Bronchial epithelial cell (primary cell): Measurements from ENCODE around the gene KCNK15. TPM values are rescaled to one million over a fixed set of nuclear protein-coding genes. Genes with fewer than 3 reads are reported as not detected.

Experiments
- DNase-seq: peaks from one replicate; pipeline ENCODE4 v3.0.0-alpha.2; 2010; ENCODE audit warnings: low read depth
- FAIRE-seq: peaks from 2 replicates; lab custom pipeline; 2011; peaks lifted over from hg19 to GRCh38; lab: Jason Lieb, UNC
- H3K27me3 ChIP-seq: 2 replicates; pipeline ENCODE4 v1.5.1; 2011; ENCODE audit warnings: low read length; ENCODE audit not compliant: control insufficient read depth, insufficient read depth
- H3K36me3 ChIP-seq: 2 replicates; pipeline ENCODE4 v1.5.1; 2011; ENCODE audit warnings: low read length; ENCODE audit not compliant: control insufficient read depth, insufficient read depth
- H3K4me3 ChIP-seq: 2 replicates; pipeline ENCODE4 v1.5.1; 2011; ENCODE audit warnings: mild to moderate bottlenecking, low read depth, low read length, control low read depth
- total RNA-seq: library from RNA; depleted of rRNA; stranded (reverse); fragments of >200 nt; gene quantifications from 2 replicates; pipeline ENCODE4 v1.2.1, GENCODE V29; 2014
- TF ChIP-seq, protein P1 (sequence below): IDR thresholded peaks from 2 replicates; pipeline ENCODE4 v1.5.1; 2011; ENCODE audit warnings: mild to moderate bottlenecking, moderate library complexity, low read length, control low read depth, inconsistent platforms; ENCODE audit not compliant: insufficient read depth, severe bottlenecking

Gene KCNK15
- total RNA-seq, 1 donor from 2014 or later = under 0.01 TPM

DNA sequence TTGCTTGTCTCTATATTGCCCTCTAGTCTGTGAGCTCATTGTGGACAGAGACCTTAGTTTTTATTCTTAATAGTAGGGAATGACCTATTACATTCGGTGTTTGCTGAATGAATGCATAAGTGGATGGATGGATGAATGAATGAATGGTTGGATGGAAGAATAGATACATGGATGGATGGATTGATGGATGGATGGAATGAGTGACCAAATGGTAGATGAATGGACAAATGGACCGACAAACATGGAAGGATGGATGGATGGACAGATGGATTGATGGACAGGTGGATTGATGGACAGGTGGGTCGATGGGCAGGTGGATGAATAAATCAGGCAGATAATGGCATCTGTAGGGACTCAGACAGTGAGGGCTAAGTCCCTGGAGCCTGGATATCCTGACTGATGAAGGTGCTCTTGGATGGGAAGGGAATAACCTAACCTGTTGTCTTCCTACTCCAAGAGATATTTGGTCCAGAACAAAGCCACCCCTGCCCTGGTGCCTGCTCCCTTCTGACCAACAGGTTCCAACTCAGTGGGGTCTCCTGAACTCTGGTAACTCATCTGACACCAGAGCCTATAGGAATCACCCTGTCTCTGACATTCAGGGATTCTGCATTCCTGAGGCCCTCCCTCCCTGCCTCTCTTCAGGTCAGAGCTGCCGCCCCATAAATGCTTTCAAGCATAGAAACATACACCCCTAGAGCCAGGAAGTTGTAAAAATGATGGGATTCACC lies 40.1 kb upstream of the KCNK15 start:
- TF ChIP-seq, protein P1, sequence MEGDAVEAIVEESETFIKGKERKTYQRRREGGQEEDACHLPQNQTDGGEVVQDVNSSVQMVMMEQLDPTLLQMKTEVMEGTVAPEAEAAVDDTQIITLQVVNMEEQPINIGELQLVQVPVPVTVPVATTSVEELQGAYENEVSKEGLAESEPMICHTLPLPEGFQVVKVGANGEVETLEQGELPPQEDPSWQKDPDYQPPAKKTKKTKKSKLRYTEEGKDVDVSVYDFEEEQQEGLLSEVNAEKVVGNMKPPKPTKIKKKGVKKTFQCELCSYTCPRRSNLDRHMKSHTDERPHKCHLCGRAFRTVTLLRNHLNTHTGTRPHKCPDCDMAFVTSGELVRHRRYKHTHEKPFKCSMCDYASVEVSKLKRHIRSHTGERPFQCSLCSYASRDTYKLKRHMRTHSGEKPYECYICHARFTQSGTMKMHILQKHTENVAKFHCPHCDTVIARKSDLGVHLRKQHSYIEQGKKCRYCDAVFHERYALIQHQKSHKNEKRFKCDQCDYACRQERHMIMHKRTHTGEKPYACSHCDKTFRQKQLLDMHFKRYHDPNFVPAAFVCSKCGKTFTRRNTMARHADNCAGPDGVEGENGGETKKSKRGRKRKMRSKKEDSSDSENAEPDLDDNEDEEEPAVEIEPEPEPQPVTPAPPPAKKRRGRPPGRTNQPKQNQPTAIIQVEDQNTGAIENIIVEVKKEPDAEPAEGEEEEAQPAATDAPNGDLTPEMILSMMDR = no peak
- DNase-seq (no peak), FAIRE-seq (no peak)
- Histone ChIP-seq H3K27me3 (no peaks in the 10 kb centered on the region), H3K36me3 (no peaks in the 10 kb centered on the region), H3K4me3 (no peak overlapping the region)

DNA sequence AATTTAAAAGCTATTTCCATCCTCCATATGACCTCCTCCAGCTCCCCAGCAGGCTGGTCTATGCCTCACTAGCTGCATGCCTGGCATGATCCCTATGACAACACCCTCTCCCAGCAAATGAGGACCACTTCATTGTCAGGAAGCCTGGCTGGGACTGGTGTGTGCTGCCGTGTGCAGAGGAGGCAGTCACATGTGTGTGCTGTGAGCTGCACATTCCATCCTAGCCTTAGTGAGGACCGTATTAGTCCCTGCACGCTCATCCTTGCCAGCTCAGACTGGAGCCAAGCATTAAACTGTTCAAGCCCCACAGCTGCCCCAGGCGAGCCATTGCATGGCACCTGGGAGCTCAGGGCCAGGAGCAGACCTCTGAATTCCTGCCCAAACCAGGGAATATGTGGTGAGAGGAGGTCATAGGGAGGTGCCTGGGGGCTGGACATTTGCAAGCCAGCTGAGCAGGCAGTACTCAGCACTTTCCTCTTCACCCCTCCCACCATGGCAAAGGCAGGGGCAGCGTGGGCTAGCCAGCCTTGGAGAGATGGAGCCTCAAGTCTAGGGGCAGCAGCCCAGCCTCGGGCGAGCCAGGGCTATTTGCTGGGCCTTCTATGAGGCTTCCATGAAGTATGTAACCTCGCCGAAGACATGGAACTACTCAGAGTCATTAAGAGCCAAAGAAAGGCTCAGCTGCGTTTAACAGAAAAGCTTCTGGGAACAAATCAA lies 39.2 kb upstream of the KCNK15 start:
- H3K4me3 ChIP-seq = no peak overlapping the region
- FAIRE-seq (no peak), DNase-seq (peak; percentile 29)
- TF ChIP-seq, protein P1 = no peak
- H3K36me3 ChIP-seq = no peaks in the 10 kb centered on the region
- no peaks in the 10 kb centered on the region for H3K27me3 ChIP-seq

DNA sequence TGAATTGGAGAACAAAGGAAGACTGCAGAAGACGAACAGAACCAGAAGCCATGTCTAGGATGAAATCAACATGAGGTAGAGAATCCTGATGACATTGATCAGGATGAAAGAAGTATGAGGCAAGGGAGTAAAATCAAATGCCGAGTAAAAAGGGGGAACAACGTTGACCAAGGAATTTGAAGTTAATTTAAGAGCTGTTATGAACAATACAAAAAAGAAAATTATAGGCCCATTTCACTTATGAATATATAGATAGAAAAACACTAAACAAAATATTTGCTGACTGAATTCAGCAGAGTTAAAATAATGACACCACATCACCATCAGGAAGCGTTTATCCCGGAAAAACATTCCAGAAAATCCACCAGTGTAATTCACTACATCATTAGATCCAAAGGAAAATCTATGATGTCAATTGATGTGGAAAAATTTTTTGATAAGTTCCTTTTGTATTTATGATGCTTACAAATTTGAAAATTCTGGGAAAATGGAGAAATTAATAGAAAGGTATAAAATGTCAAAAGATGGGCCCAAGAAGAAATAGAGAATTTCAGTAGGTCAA lies 38.6 kb upstream of the KCNK15 start:
- TF ChIP-seq, protein P1 = no peak
- H3K36me3 ChIP-seq = no peaks in the 10 kb centered on the region
- FAIRE-seq (no peak), DNase-seq (no peak)
- H3K27me3 ChIP-seq = no peaks in the 10 kb centered on the region
- no peak overlapping the region for H3K4me3 ChIP-seq

DNA sequence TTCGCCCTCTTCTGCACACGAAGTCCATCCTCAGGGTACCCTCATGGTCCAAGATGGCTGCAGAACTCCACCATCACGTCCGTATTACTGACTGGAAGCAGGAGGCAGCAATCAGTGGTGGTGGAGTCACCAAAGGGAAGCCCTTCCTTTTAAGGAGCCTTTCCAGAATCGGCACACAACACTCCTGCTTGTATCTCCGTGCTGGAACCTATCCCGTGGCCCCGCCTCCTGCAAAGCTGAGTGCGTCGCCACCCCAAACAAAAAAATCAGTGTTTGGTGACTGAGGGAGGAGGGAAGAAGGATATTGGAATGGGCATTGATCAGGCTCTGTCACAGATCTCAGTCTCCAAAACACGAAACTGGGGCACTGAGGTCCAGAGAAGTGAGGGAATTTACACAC lies 36.3 kb upstream of the KCNK15 start:
- TF ChIP-seq, protein P1 = no peak
- no peaks in the 10 kb centered on the region for H3K27me3 ChIP-seq
- DNase-seq = no peak
- H3K4me3 ChIP-seq = no peak overlapping the region
- no peak for FAIRE-seq
- no peaks in the 10 kb centered on the region for H3K36me3 ChIP-seq

DNA sequence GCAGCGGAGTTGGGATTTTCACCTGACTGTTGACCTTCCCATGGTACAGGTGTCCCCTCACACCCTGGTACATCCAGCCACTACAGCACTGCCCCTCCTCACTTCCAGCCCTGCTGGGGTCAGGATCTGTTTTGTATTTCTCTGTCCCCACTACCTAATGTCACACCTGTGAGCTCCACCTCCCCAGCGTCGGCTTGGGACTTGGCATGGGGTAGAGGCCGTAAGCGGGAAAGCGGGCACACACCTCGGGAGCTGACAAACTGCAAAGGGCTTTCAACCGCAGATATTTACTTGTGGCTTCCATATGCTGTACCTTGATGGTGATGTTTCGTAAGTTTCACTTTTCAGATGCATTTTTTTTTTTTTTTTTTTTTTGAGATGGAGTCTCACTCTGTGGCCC lies 35.9 kb upstream of the KCNK15 start:
- no peaks in the 10 kb centered on the region for H3K36me3 ChIP-seq
- DNase-seq = no peak
- no peak for FAIRE-seq
- H3K27me3 ChIP-seq = no peaks in the 10 kb centered on the region
- H3K4me3 ChIP-seq = no peak overlapping the region
- TF ChIP-seq, protein P1 = no peak
